ENCODE data around the gene NET1. TPM values are rescaled to one million over a fixed set of nuclear protein-coding genes. Genes with fewer than 3 reads are reported as not detected.

Gene NET1
- total and polyA plus RNA-seq, 12 donors, result 8.7 to 26.2 (median 20.3) TPM

DNA sequence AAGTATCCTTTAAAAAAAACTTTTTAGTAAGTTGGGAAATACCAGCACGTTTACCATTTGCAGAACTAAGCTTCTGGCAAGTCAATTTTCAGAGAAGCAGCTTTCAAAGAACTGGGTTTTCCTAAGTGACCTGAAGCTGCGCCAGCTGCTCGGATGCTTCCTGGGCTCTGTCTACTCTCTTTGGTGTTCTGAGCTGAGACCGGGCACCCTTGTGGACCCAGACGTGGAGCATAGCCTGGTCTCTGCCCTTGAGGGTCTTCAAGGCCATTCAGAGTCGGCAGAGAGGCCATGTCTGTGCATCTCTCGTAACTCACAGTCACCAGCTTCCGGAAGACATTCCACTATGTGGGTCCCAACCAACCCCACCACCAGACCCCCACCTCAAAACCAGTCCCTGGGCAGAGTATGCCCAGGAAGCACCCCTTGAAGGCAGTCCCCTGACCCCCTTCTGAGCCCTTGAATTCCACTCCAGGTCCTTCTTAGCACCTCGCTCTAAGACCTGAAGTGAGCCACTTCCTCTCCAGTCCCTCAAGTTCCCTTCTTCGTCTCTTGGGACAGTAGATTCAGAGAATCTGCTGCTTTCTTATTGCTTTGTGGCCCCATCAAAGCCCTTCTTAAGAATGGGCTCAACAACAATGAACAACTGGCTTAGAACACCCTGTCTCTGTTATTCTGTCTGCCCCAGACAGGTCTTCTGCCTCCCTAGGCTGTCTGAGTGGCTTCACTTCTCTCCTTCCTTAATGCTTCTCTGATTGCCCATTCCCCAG lies 78.5 kb downstream of the NET1 start:
- no peak for DNase-seq
- Histone ChIP-seq H3K4me3 (no peak overlapping the region), H3K27me3 (no peaks in the 10 kb centered on the region), H3K36me3 (replicated peaks in 1 of 2) (no peaks in the 10 kb centered on the region), H3K4me1 (replicated peaks in 1 of 2) (no peaks in the 10 kb centered on the region), H3K27ac (no peak overlapping the region), H3K9me3 (replicated peaks in 1 of 3) (no peaks in the 10 kb centered on the region)
- intact Hi-C loops (cut with DNase I), result no loop called here
- TF ChIP-seq, protein P1, sequence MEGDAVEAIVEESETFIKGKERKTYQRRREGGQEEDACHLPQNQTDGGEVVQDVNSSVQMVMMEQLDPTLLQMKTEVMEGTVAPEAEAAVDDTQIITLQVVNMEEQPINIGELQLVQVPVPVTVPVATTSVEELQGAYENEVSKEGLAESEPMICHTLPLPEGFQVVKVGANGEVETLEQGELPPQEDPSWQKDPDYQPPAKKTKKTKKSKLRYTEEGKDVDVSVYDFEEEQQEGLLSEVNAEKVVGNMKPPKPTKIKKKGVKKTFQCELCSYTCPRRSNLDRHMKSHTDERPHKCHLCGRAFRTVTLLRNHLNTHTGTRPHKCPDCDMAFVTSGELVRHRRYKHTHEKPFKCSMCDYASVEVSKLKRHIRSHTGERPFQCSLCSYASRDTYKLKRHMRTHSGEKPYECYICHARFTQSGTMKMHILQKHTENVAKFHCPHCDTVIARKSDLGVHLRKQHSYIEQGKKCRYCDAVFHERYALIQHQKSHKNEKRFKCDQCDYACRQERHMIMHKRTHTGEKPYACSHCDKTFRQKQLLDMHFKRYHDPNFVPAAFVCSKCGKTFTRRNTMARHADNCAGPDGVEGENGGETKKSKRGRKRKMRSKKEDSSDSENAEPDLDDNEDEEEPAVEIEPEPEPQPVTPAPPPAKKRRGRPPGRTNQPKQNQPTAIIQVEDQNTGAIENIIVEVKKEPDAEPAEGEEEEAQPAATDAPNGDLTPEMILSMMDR (IDR thresholded peaks at IDR 0.05), result no peak
- TF ChIP-seq POLR2A (IDR thresholded peaks at IDR 0.05), result no peak
- whole genome bisulfite sequencing, 4 donors, result 71 to 76% (median 73%) methylated on average over 9 to 10 of the region's 10 CpGs

GRCh38 chr10:5491477-5491876 lies 79.1 kb downstream of the NET1 start:
- Histone ChIP-seq H3K27ac (no peak overlapping the region), H3K4me1 (replicated peaks in 1 of 2) (no peaks in the 10 kb centered on the region), H3K36me3 (replicated peaks in 1 of 2) (no peaks in the 10 kb centered on the region), H3K9me3 (replicated peaks in 1 of 3) (no peaks in the 10 kb centered on the region), H3K4me3 (no peak overlapping the region), H3K27me3 (no peaks in the 10 kb centered on the region)
- TF ChIP-seq, protein P1 (IDR thresholded peaks at IDR 0.05), result no peak
- no peak for TF ChIP-seq POLR2A (IDR thresholded peaks at IDR 0.05)
- intact Hi-C loops (cut with DNase I), result no loop called here
- 83 to 85% (median 84%) methylated on average over 1 to 7 of the region's 7 CpGs; no CpG with 5 or more reads in 1 of the 4 donors for WGBS, 4 donors
- DNase-seq, result no peak

DNA sequence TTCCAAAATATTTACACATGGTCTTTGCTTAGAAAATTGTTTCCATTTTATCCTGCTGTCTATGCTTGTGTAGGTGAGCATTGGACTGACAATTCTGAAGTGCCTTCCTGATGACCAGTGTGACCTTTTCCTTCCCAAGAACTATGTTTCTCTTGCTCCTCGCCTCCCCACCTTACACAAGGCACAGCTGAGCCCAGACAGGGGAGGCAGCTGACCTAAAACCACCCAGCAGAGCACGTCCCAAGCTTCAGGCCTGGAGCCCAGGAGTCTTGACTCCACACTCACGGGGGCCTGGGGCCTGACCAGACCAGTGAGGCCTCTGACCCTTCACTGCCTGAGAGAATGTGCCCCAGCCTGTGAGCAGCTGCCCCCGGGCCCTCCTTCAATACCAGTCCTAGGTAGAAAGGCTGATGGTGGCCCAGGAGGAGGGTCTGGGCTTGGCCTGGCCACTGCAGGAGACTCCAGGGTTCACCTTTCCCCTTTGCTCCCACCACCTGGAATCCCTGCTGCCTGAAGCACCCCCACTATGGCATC lies 80.0 kb downstream of the NET1 start:
- Histone ChIP-seq H3K36me3 (replicated peaks in 1 of 2) (no peaks in the 10 kb centered on the region), H3K9me3 (replicated peaks in 1 of 3) (no peaks in the 10 kb centered on the region), H3K4me3 (no peak overlapping the region), H3K27ac (no peak overlapping the region), H3K27me3 (no peaks in the 10 kb centered on the region), H3K4me1 (replicated peaks in 1 of 2) (no peaks in the 10 kb centered on the region)
- 90 to 100% (median 95%) methylated on average over 4 of the region's 4 CpGs for whole genome bisulfite sequencing, 4 donors
- TF ChIP-seq, protein P1 (IDR thresholded peaks at IDR 0.05), result no peak
- TF ChIP-seq POLR2A (IDR thresholded peaks at IDR 0.05), result no peak
- intact Hi-C loops (cut with DNase I), result no loop called here
- no peak for DNase-seq

DNA sequence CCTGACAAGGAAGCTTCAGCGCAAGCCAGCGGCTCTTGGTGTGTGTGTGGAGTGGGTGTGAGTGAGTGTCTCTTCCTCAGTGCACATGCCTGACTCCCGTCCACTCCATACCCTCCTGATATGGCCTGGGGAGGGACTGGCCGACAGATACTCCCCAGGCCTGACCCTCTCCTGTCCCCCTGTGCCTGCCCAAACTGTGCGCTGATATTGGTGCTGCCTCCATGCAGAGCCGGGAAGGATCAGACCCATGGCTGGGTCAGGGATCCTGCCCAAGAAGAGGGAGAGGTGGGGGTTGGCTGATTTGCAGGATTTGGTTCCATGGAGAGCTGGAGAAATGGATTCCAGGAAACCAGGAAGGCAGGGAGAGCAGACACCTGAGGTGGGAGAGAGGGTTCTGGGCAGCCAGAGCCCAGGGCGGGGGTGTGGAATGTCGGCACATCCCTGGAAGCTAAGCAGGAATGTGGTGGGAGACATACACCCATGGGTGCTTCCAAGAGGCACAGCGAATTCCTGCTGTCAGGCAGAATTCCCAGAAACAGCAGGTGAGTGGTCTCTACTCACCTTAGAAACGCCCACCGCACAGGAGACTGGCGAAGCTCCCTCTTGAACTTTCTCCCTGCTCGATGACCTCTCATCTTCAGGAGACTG lies 80.7 kb downstream of the NET1 start:
- WGBS, 4 donors, result 87 to 94% (median 89%) methylated on average over 13 of the region's 13 CpGs
- no peak overlapping the region for H3K27ac ChIP-seq
- no peak for TF ChIP-seq POLR2A (IDR thresholded peaks at IDR 0.05)
- TF ChIP-seq, protein P1 (IDR thresholded peaks at IDR 0.05), result no peak
- H3K9me3 ChIP-seq (replicated peaks in 1 of 3), result no peaks in the 10 kb centered on the region
- H3K36me3 ChIP-seq (replicated peaks in 1 of 2), result no peaks in the 10 kb centered on the region
- no peaks in the 10 kb centered on the region for H3K4me1 ChIP-seq (replicated peaks in 1 of 2)
- no peak overlapping the region for H3K4me3 ChIP-seq
- no peaks in the 10 kb centered on the region for H3K27me3 ChIP-seq
- no peak for DNase-seq
- intact Hi-C loops (cut with DNase I), result no loop called here

Measured in adrenal gland (tissue), 12 donors.